ENCODE results near the gene ARL14EP. TPM values are rescaled to one million over a fixed set of nuclear protein-coding genes. Genes with fewer than 3 reads are reported as not detected.

ARL14EP gene
- total RNA-seq, 1 experiment from 2014 or later = 22.1 TPM

DNA sequence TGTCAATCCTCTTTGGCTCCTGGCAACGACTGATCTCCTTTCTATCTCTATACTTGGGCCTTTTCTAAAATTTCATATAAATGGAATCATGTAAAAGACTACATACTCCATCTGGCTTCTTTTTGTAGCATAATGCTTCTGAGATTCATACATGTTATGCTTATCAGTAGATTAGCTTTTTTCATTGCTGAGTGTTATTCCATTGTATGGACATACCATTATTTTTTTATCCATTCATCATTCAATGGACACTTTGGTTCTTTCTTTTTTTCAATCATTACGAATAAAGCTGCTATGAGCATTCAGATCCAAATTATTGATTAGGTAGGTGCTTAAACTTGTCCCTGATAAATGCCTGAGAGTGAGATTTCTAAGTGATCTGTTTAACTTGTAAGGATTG, 11.7 kb upstream of the ARL14EP start:
- Histone ChIP-seq H3K9me3 (ENCODE audit: control insufficient read depth, insufficient read depth, low read depth, low read length) (no peaks in the 10 kb centered on the region), H3K27ac (ENCODE audit: low read length) (no peak overlapping the region), H3K4me3 (ENCODE audit: low read depth in 2 of 2, low read length in 2 of 2) (no peak overlapping the region), H3K36me3 (ENCODE audit: control insufficient read depth, insufficient read depth, low read length) (no peaks in the 10 kb centered on the region), H3K27me3 (ENCODE audit: control insufficient read depth, insufficient read depth, low read length) (no peaks in the 10 kb centered on the region), H3K4me1 (ENCODE audit: control insufficient read depth, insufficient read depth, low read length) (no peaks in the 10 kb centered on the region)
- DNase-seq (ENCODE audit: low read depth, low spot score) = no peak
- intact Hi-C loops (cut with micrococcal nuclease; ENCODE audit: unreplicated experiment) (no loop called here), in situ Hi-C loops (cut with HindIII; ENCODE audit: low pct_unique_long_range_greater_than_20kb, low sequenced_read_pairs) (no loop called here)
- BruUV-seq (replicated peaks) = no TSS peak
- CTCF ChIA-PET = no interaction called here
- POLR2A ChIA-PET = no interaction called here
- ATAC-seq = no peak
- TF ChIP-seq, protein P1, sequence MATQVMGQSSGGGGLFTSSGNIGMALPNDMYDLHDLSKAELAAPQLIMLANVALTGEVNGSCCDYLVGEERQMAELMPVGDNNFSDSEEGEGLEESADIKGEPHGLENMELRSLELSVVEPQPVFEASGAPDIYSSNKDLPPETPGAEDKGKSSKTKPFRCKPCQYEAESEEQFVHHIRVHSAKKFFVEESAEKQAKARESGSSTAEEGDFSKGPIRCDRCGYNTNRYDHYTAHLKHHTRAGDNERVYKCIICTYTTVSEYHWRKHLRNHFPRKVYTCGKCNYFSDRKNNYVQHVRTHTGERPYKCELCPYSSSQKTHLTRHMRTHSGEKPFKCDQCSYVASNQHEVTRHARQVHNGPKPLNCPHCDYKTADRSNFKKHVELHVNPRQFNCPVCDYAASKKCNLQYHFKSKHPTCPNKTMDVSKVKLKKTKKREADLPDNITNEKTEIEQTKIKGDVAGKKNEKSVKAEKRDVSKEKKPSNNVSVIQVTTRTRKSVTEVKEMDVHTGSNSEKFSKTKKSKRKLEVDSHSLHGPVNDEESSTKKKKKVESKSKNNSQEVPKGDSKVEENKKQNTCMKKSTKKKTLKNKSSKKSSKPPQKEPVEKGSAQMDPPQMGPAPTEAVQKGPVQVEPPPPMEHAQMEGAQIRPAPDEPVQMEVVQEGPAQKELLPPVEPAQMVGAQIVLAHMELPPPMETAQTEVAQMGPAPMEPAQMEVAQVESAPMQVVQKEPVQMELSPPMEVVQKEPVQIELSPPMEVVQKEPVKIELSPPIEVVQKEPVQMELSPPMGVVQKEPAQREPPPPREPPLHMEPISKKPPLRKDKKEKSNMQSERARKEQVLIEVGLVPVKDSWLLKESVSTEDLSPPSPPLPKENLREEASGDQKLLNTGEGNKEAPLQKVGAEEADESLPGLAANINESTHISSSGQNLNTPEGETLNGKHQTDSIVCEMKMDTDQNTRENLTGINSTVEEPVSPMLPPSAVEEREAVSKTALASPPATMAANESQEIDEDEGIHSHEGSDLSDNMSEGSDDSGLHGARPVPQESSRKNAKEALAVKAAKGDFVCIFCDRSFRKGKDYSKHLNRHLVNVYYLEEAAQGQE (IDR thresholded peaks at IDR 0.05; ENCODE audit: insufficient read depth in 1 of 2, low read depth in 2 of 2, low read length in 1 of 2) = no peak
- TF ChIP-seq, protein P2, sequence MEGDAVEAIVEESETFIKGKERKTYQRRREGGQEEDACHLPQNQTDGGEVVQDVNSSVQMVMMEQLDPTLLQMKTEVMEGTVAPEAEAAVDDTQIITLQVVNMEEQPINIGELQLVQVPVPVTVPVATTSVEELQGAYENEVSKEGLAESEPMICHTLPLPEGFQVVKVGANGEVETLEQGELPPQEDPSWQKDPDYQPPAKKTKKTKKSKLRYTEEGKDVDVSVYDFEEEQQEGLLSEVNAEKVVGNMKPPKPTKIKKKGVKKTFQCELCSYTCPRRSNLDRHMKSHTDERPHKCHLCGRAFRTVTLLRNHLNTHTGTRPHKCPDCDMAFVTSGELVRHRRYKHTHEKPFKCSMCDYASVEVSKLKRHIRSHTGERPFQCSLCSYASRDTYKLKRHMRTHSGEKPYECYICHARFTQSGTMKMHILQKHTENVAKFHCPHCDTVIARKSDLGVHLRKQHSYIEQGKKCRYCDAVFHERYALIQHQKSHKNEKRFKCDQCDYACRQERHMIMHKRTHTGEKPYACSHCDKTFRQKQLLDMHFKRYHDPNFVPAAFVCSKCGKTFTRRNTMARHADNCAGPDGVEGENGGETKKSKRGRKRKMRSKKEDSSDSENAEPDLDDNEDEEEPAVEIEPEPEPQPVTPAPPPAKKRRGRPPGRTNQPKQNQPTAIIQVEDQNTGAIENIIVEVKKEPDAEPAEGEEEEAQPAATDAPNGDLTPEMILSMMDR (IDR thresholded peaks at IDR 0.05) = no peak
- TF ChIP-seq TCF7L2 (IDR thresholded peaks at IDR 0.05; ENCODE audit: low read depth, low read length) = no peak
- no peak for TF ChIP-seq POLR2AphosphoS5 (IDR thresholded peaks at IDR 0.05; ENCODE audit: low read depth, low read length)
- TF ChIP-seq SIN3A (IDR thresholded peaks at IDR 0.05; ENCODE audit: borderline replicate concordance, insufficient read depth, low read depth, low read length) = no peak

- no peak overlapping the region for H3K27ac ChIP-seq (ENCODE audit: low read length)
- no peaks in the 10 kb centered on the region for H3K36me3 ChIP-seq (ENCODE audit: control insufficient read depth, insufficient read depth, low read length)
- no peak for DNase-seq (ENCODE audit: low read depth, low spot score)
- ChIA-PET POLR2A (no interaction called here), CTCF (no interaction called here)
- H3K27me3 ChIP-seq (ENCODE audit: control insufficient read depth, insufficient read depth, low read length) = peaks cover 3% of the 10 kb centered on the region; the same call in 1 of the 2 replicates
- H3K9me3 ChIP-seq (ENCODE audit: control insufficient read depth, insufficient read depth, low read depth, low read length) = no peaks in the 10 kb centered on the region
- BruUV-seq (replicated peaks) = no TSS peak
- no peak for ATAC-seq
- no peaks in the 10 kb centered on the region for H3K4me1 ChIP-seq (ENCODE audit: control insufficient read depth, insufficient read depth, low read length)
- TF ChIP-seq, protein P1 (IDR thresholded peaks at IDR 0.05; ENCODE audit: insufficient read depth in 1 of 2, low read depth in 2 of 2, low read length in 1 of 2) = no peak
- TF ChIP-seq, protein P2 (IDR thresholded peaks at IDR 0.05) = no peak
- TF ChIP-seq POLR2AphosphoS5 (IDR thresholded peaks at IDR 0.05; ENCODE audit: low read depth, low read length) (no peak), SIN3A (IDR thresholded peaks at IDR 0.05; ENCODE audit: borderline replicate concordance, insufficient read depth, low read depth, low read length) (no peak), TCF7L2 (IDR thresholded peaks at IDR 0.05; ENCODE audit: low read depth, low read length) (no peak)
- intact Hi-C loops (cut with micrococcal nuclease; ENCODE audit: unreplicated experiment) = no loop called here
- in situ Hi-C loops (cut with HindIII; ENCODE audit: low pct_unique_long_range_greater_than_20kb, low sequenced_read_pairs) = no loop called here
- H3K4me3 ChIP-seq (ENCODE audit: low read depth in 2 of 2, low read length in 2 of 2) = no peak overlapping the region
Measured at GRCh38 chr11:30312243-30312642, 10.7 kb upstream of the ARL14EP start.

Measured in Panc1 (cell line).